Endothelial cell of umbilical vein (primary cell): ENCODE results near the gene CD53. TPM values are rescaled to one million over a fixed set of nuclear protein-coding genes. Genes with fewer than 3 reads are reported as not detected.

Source experiments
- Bru-seq: library from RNA; stranded (reverse); fragments of 400-500 nt; gene quantifications from one replicate; lab custom pipeline; 2021; lab: Mats Ljungman, UMichigan
- BruChase-seq, 2 experiments: library from RNA; stranded (reverse); fragments of 400-500 nt; gene quantifications; one replicate each; lab custom pipeline; 2021; lab: Mats Ljungman, UMichigan
- BruUV-seq: library from RNA; stranded (reverse); fragments of 400-500 nt; replicated peaks from 2 replicates; lab custom pipeline; 2021; lab: Mats Ljungman, UMichigan
- CTCF ChIA-PET: fragments of 300-600, 350-600 bp; sonication (Branson Sonifier 250); formaldehyde crosslinking; loops from one replicate; lab custom pipeline; 2021; ENCODE audit warnings: antibody characterized with exemption, inconsistent platforms; lab: Charles Lee
- POLR2A ChIA-PET: fragments of 300-600, 350-600 bp; sonication (Branson Sonifier 250); formaldehyde crosslinking; loops from one replicate; lab custom pipeline; 2021; ENCODE audit warnings: antibody characterized with exemption, inconsistent platforms; lab: Charles Lee
- DNase-seq: peaks from one replicate; pipeline ENCODE4 v3.0.0-alpha.2; 2011; ENCODE audit warnings: low read depth, low spot score
- FAIRE-seq: peaks from 2 replicates; lab custom pipeline; 2011; peaks lifted over from hg19 to GRCh38; lab: Jason Lieb, UNC
- H2AFZ ChIP-seq: 2 replicates; pipeline ENCODE4 v1.6.0; 2012; ENCODE audit warnings: low read depth, low read length, control low read depth, inconsistent platforms
- H3K27ac ChIP-seq: 2 replicates; pipeline ENCODE4 v1.5.1; 2011; ENCODE audit warnings: low read depth, mild to moderate bottlenecking, control low read depth, low read length, moderate library complexity; ENCODE audit not compliant: insufficient read depth
- H3K27me3 ChIP-seq, 2 experiments: 2 replicates each; pipeline versions ENCODE4 v1.6.0 to v1.6.1; 2011; ENCODE audit warnings: low read length in 2 of 2, mixed read lengths in 1 of 2; ENCODE audit not compliant: control insufficient read depth in 2 of 2, insufficient read depth in 2 of 2
- H3K36me3 ChIP-seq, 2 experiments: 2 replicates in 1 of 2; 3 replicates in 1 of 2; pipeline ENCODE4 v1.5.1; 2011; ENCODE audit warnings: low read length in 2 of 2, mild to moderate bottlenecking in 1 of 2, moderate library complexity in 1 of 2; ENCODE audit not compliant: control insufficient read depth in 2 of 2, insufficient read depth in 2 of 2; ENCODE audit errors: extremely low read depth in 1 of 2
- H3K4me1 ChIP-seq: 3 replicates; pipeline ENCODE4 v1.5.1; 2011; ENCODE audit warnings: mild to moderate bottlenecking, low read length; ENCODE audit not compliant: control insufficient read depth, insufficient read depth; ENCODE audit errors: extremely low read depth
- H3K4me2 ChIP-seq: 2 replicates; pipeline ENCODE4 v1.6.1; 2011; ENCODE audit warnings: low read length, control low read depth, mixed read lengths; ENCODE audit not compliant: insufficient read depth
- H3K4me3 ChIP-seq, 3 experiments: fragments of 200-600 bp in 1 of 3; sonication (generic), shearing (Covaris generic) in 1 of 3; replicated peaks in 1 of 3; 2 replicates each; pipeline ENCODE4 v1.5.1; 2011 to 2016; ENCODE audit warnings: control low read depth in 3 of 3, low read length in 3 of 3, mild to moderate bottlenecking in 2 of 3, inconsistent platforms in 1 of 3, low read depth in 1 of 3, moderate library complexity in 1 of 3; ENCODE audit not compliant: insufficient read depth in 1 of 3
- H3K79me2 ChIP-seq: 2 replicates; pipeline ENCODE4 v1.6.0; 2012; ENCODE audit warnings: low read length, inconsistent platforms; ENCODE audit not compliant: control insufficient read depth, insufficient read depth
- H3K9ac ChIP-seq: replicated peaks from 2 replicates; pipeline ENCODE3; 2011; ENCODE audit warnings: low read length, control low read depth; ENCODE audit not compliant: insufficient read depth; ENCODE audit errors: extremely low read depth
- H3K9me1 ChIP-seq: replicated peaks from 3 replicates; pipeline ENCODE4 v1.6.0; 2011; ENCODE audit warnings: mild to moderate bottlenecking, low read length; ENCODE audit not compliant: control insufficient read depth, insufficient read depth; ENCODE audit errors: extremely low read depth
- H3K9me3 ChIP-seq: replicated peaks from 2 replicates; pipeline ENCODE4 v1.5.1; 2012; ENCODE audit warnings: low read length, inconsistent platforms; ENCODE audit not compliant: control insufficient read depth, insufficient read depth
- H4K20me1 ChIP-seq: replicated peaks from 2 replicates; pipeline ENCODE3; 2011; ENCODE audit warnings: mild to moderate bottlenecking, low read length; ENCODE audit not compliant: control insufficient read depth, insufficient read depth; ENCODE audit errors: extremely low read depth
- EZH2 ChIP-seq: IDR thresholded peaks from 2 replicates; pipeline ENCODE4 v1.6.1; 2012; ENCODE audit warnings: borderline replicate concordance, low read depth, mild to moderate bottlenecking, moderate library complexity, low read length, inconsistent platforms; ENCODE audit not compliant: severe bottlenecking
- FOS ChIP-seq: IDR thresholded peaks from 2 replicates; pipeline ENCODE4 v1.6.1; 2011; ENCODE audit warnings: mild to moderate bottlenecking, low read length, moderate library complexity, borderline replicate concordance; ENCODE audit not compliant: insufficient read depth
- GATA2 ChIP-seq: IDR thresholded peaks from 2 replicates; pipeline ENCODE4 v1.7.0; 2011; ENCODE audit warnings: low read depth, mild to moderate bottlenecking, moderate library complexity, mixed read lengths, low read length; ENCODE audit not compliant: insufficient read length, insufficient read depth
- JUN ChIP-seq: IDR thresholded peaks from 2 replicates; pipeline ENCODE4 v1.6.1; 2011; ENCODE audit warnings: borderline replicate concordance, low read depth; ENCODE audit not compliant: insufficient read length, insufficient read depth
- MYC ChIP-seq: IDR thresholded peaks from one replicate; pipeline ENCODE4 v1.6.1; 2011; ENCODE audit warnings: mild to moderate bottlenecking, low read depth, low read length
- POLR2A ChIP-seq: IDR thresholded peaks from 2 replicates; pipeline ENCODE4 v1.6.1; 2012; ENCODE audit warnings: low read depth, mild to moderate bottlenecking, control low read depth, low read length
- POLR2AphosphoS5 ChIP-seq: IDR thresholded peaks from 2 replicates; pipeline ENCODE4 v1.6.1; 2012; ENCODE audit warnings: low read depth, mild to moderate bottlenecking, control low read depth, low read length, moderate library complexity; ENCODE audit not compliant: insufficient read depth
- dilution Hi-C: fragments of 300-500 bp; cut with MboI; formaldehyde crosslinking; loops from one replicate; pipeline ENCODE4 v1.15.0; 2019; ENCODE audit warnings: low sequenced_read_pairs; ENCODE audit not compliant: extremely low pct_ligation_motif_present
- intact Hi-C: fragments of 100-400 bp; cut with micrococcal nuclease; formaldehyde crosslinking; loops from one replicate; pipeline ENCODE4 v1.10.0; 2022
- long read RNA-seq: library from polyadenylated mRNA; stranded (forward); transcript quantifications from one replicate; pipeline ENCODE4 v2.0.0, GENCODE V29; 2021
- polyA minus RNA-seq, 3 experiments: library from RNA; depleted of rRNA, polyadenylated mRNA; stranded (reverse); fragments of >200 nt; gene quantifications; 1 replicate in 1 of 3; 2 replicates in 2 of 3; pipeline ENCODE4 v1.2.3, GENCODE V29; 2011
- polyA plus RNA-seq, 4 experiments: library from polyadenylated mRNA; depleted of rRNA in 3 of 4; stranded (reverse) in 3 of 4; unstranded in 1 of 4; fragments of >200 nt; gene quantifications; 2 replicates each; pipeline versions ENCODE4 v1.2.1 to v1.2.3, GENCODE V29; 2011 to 2012; ENCODE audit warnings: missing spikeins in 1 of 4
- total RNA-seq: library from RNA; stranded (reverse); gene quantifications from 2 replicates; pipeline ENCODE4 v1.2.3, GENCODE V29; 2021
- TF ChIP-seq, protein P1 (sequence below): IDR thresholded peaks from 2 replicates; pipeline ENCODE4 v1.6.1; 2011; ENCODE audit not compliant: insufficient read depth, insufficient read length
- TF ChIP-seq, protein P2 (sequence below), 2 donors: IDR thresholded peaks; 1 replicate in 1 of 2; 2 replicates in 1 of 2; pipeline ENCODE4 v1.5.1; 2011; ENCODE audit warnings: low read length in 2 of 2, mild to moderate bottlenecking in 2 of 2, moderate library complexity in 2 of 2, control low read depth in 1 of 2, inconsistent platforms in 1 of 2, low read depth in 1 of 2; ENCODE audit not compliant: insufficient read depth in 1 of 2; ENCODE audit errors: extremely low read depth in 1 of 2

CD53 gene, protein sequence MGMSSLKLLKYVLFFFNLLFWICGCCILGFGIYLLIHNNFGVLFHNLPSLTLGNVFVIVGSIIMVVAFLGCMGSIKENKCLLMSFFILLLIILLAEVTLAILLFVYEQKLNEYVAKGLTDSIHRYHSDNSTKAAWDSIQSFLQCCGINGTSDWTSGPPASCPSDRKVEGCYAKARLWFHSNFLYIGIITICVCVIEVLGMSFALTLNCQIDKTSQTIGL
- total RNA-seq (not detected in 2 replicates), polyA plus RNA-seq (0.35 TPM in 1 of 2 replicates, not detected in the other), polyA minus RNA-seq (1.5 and 3.2 TPM in 2 replicates), Bru-seq, nascent RNA (not detected), BruChase-seq, experiment 1, labeled RNA remaining after a 6-hour chase (not detected), BruChase-seq, experiment 2, labeled RNA remaining after a 2-hour chase (not detected)
- polyA plus RNA-seq (2011; cell fraction: cytosol; rRNA removed), result not detected in 2 replicates
- not detected in 2 replicates for polyA plus RNA-seq (2011; cell fraction: nucleus; rRNA removed)
- polyA plus RNA-seq (2012), result not detected in 2 replicates
- not detected for polyA minus RNA-seq (2011; cell fraction: cytosol; rRNA and poly(A)+ RNA removed)
- not detected in 2 replicates for polyA minus RNA-seq (2011; cell fraction: nucleus; rRNA and poly(A)+ RNA removed)
- long read RNA-seq, result 0 reads

DNA sequence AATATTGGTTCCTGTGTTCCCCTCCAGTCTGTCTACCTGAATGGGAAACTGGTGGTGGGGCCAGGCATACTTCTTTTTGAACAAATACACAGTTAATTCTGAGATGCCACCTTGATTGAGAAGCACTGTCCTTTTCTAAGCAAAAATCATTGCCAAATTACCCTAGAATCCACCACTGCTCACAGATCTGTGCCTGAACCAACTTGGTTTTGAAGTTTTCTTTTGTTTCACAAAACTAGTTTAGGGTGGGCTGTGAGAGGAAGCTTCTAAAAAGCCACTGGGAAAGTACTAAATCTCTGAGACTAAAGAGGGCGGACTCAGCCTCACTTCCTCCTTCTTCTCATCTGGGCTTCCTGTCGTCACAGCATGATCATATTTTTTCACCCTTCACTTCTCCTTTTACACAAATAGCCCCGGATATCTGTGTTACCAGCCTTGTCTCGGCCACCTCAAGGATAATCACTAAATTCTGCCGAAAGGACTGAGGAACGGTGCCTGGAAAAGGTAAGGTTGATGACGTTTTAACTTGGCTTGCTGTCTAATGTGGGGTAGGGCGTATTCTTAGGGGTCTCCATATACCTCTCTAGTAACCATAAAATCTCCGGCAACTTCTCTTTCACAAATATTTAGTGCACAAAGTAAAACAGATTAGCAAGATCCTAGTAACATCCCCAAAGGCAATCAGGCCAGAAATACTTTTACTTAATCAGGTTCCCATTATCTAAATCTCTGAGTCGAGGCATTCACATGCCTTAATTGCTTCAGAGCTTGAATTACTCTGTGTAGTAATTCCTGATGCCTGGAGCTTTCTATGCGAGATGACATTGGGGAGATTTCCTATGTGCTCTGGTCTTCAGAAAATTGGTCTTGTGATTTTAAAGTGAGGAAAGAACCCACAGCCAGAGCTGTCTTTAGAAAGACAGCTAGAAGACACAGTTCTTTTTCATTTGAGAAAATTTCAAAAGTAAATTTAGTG, at the start of gene CD53:
Gene CD53 (plus strand): TSS at position 404 of the 976 bp plus-strand sequence. CDS start 18,261 bp downstream, outside the sequence.
- no TSS peak for BruUV-seq
- no peaks in the 10 kb centered on the region for H3K27me3 ChIP-seq

More for the DNA sequence above, at the start of gene CD53:
- Histone ChIP-seq H3K79me2 (no peaks in the 10 kb centered on the region), H3K4me3 (no peak within 1 kb of the TSS), H3K9me1 (no peaks in the 10 kb centered on the region), H3K4me2 (no peak within 1 kb of the TSS), H3K27ac (no peak within 1 kb of the TSS), H2AFZ (no peak within 1 kb of the TSS), H3K9ac (no peak within 1 kb of the TSS), H3K4me1 (no peaks in the 10 kb centered on the region), H3K9me3 (no peaks in the 10 kb centered on the region), H4K20me1 (no peaks in the 10 kb centered on the region), H3K36me3 (no peaks in the 10 kb centered on the region)
- no peak for FAIRE-seq
- ChIA-PET CTCF (no interaction called here), POLR2A (no interaction called here)
- intact Hi-C loops (no loop called here), dilution Hi-C loops (no loop called here)
- no peak for TF ChIP-seq GATA2
- TF ChIP-seq, protein P1, sequence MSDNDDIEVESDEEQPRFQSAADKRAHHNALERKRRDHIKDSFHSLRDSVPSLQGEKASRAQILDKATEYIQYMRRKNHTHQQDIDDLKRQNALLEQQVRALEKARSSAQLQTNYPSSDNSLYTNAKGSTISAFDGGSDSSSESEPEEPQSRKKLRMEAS, result no peak
- TF ChIP-seq FOS, result no peak
- no peak for TF ChIP-seq JUN
- no peak for TF ChIP-seq POLR2A
- TF ChIP-seq EZH2, result no peak
- TF ChIP-seq POLR2AphosphoS5, result no peak
- TF ChIP-seq MYC, result no peak
- TF ChIP-seq, protein P2, sequence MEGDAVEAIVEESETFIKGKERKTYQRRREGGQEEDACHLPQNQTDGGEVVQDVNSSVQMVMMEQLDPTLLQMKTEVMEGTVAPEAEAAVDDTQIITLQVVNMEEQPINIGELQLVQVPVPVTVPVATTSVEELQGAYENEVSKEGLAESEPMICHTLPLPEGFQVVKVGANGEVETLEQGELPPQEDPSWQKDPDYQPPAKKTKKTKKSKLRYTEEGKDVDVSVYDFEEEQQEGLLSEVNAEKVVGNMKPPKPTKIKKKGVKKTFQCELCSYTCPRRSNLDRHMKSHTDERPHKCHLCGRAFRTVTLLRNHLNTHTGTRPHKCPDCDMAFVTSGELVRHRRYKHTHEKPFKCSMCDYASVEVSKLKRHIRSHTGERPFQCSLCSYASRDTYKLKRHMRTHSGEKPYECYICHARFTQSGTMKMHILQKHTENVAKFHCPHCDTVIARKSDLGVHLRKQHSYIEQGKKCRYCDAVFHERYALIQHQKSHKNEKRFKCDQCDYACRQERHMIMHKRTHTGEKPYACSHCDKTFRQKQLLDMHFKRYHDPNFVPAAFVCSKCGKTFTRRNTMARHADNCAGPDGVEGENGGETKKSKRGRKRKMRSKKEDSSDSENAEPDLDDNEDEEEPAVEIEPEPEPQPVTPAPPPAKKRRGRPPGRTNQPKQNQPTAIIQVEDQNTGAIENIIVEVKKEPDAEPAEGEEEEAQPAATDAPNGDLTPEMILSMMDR (IDR thresholded peaks at IDR 0.05; ENCODE audit: extremely low read depth in 1 of 2, insufficient read depth in 1 of 2, low read depth in 1 of 2, low read length in 2 of 2), result no peak
- no peak for DNase-seq
